GDM1 (cell line): Measurements from ENCODE around the gene PDLIM4.

Source experiments
- DNase-seq: peaks from one replicate; lab custom pipeline; 2025; lab: John Stamatoyannopoulos, UW

Gene PDLIM4

GRCh38 chr5:132309679-132310078, 52.2 kb downstream of the PDLIM4 start:
- no peak for DNase-seq

- DNase-seq = no peak
Observed at GRCh38 chr5:132310141-132310834, 52.8 kb downstream of the PDLIM4 start.

- no peak for DNase-seq
Observed at GRCh38 chr5:132313366-132313765, 55.9 kb downstream of the PDLIM4 start.

DNA sequence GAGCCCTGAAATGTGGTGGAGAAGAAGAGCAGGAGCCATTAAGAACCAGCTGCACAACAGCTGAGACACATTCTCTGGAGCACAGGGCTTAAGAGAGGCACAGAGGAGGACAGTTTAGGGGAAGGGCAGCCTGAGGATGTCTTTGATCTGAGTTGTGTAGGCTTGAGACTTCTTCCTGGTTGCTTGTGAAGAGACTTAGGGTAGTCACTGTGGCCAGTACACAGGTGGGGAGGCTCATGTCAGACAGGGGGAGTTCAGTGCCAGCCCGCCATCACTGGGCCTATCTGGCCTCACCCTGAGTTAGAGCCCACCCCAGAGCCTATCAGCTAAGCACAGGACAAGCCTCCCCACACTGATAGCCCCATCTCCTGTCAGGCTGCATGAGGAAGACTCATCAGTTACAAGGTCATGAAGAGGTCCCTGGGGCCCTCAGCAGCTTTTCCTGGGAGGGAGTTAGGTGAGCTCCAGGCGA, 56.5 kb downstream of the PDLIM4 start:
- DNase-seq = no peak

DNA sequence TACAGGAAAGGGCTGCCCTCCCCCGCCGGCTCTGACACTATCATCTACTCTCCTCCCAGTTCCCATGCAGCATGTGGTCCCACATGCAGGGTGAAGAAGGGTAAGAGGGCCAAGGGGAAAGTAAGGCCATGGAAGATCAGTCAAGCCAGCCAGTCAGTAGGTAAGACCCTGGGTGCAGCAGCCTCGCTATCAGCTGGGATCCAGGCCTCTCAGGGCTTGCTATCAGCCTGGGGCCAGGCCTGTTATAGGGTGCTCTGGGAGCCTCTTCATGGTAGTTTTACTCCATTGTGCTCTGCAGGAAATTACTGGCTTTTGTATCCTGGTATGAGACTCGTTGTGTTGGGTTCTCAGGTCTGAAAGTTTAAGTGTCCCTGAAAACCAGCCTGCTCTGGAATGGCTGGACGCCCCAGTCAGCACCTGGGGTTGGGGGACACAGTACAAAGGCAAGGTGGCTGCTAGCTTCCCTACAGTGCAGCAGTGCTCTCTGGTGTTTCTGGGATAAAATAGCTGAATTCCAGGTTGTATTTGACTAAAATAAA, 58.1 kb downstream of the PDLIM4 start:
- no peak for DNase-seq

- DNase-seq = no peak
Observed at GRCh38 chr5:132319975-132320374, 62.5 kb downstream of the PDLIM4 start.

DNA sequence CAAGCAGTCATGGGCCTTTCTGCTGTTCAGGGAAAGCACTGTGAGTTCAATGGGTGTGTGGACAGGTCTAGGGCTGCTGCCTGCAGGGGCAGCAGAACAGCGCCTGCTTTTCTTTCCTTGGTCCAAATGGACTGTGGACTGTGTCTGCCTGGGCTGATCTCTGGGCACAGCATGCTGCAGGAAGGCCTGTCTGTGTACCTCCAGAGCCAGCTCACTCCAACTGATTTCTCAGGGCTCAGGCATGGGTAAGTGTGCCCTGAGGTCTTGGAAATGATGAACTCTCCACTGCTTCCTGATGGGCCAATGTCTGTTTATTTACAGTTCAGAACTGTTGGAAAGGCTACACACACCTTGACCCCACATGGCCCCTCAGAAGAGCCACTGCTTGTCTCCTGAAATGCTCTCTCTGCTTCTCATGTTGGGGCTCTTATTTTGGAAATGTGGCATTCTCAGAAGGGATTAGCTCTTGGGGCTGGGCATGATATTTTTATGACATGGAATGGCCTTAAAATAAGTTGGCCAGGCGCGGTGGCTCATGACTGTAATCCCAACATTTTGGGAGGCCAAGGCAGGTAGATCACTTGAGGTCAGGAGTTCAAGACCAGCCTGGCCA, 63.7 kb downstream of the PDLIM4 start:
- DNase-seq = no peak

- DNase-seq = no peak
Observed at GRCh38 chr5:132322266-132322665, 64.8 kb downstream of the PDLIM4 start.
